Measurements from ENCODE around the gene ZNF701. TPM values are rescaled to one million over a fixed set of nuclear protein-coding genes. Genes with fewer than 3 reads are reported as not detected.
"Not testable (repeated sequence)": the region's sequence is repeated elsewhere in the genome, so short reads cannot be mapped to it uniquely, and the experiment has no call there.

ZNF701 gene

GRCh38 chr19:52603558-52604207 lies 33.6 kb downstream of the ZNF701 start:
- no peak overlapping the region for H3K9ac ChIP-seq (ENCODE audit: low read depth, low read length)
- peaks cover 19% of the 10 kb centered on the region for H3K4me1 ChIP-seq (ENCODE audit: control insufficient read depth, insufficient read depth, low read length)
- no peak overlapping the region for H3K4me3 ChIP-seq (ENCODE audit: low read length)
- no peaks in the 10 kb centered on the region for H3K27me3 ChIP-seq (ENCODE audit: control insufficient read depth, insufficient read depth, low read length)
- H3K4me2 ChIP-seq (ENCODE audit: low read length), result no peak overlapping the region
- no peaks in the 10 kb centered on the region for H3K9me3 ChIP-seq (replicated peaks; ENCODE audit: low read length)
- H3K36me3 ChIP-seq (ENCODE audit: insufficient read depth, low read length), result no peaks in the 10 kb centered on the region

- H3K4me3 ChIP-seq (ENCODE audit: low read length), result no peak overlapping the region
- peaks cover 36% of the 10 kb centered on the region for H3K9me3 ChIP-seq (replicated peaks; ENCODE audit: low read length)
- H3K36me3 ChIP-seq (ENCODE audit: insufficient read depth, low read length), result peaks cover 61% of the 10 kb centered on the region
- H3K4me2 ChIP-seq (ENCODE audit: low read length), result no peak overlapping the region
- no peaks in the 10 kb centered on the region for H3K4me1 ChIP-seq (ENCODE audit: control insufficient read depth, insufficient read depth, low read length)
- H3K9ac ChIP-seq (ENCODE audit: low read depth, low read length), result no peak overlapping the region
- H3K27me3 ChIP-seq (ENCODE audit: control insufficient read depth, insufficient read depth, low read length), result no peaks in the 10 kb centered on the region
Measured at GRCh38 chr19:52613299-52613906, 43.3 kb downstream of the ZNF701 start.

- H3K4me3 ChIP-seq (ENCODE audit: low read length), result no peak overlapping the region
- H3K9me3 ChIP-seq (replicated peaks; ENCODE audit: low read length), result peaks cover 4% of the 10 kb centered on the region
- H3K4me2 ChIP-seq (ENCODE audit: low read length), result no peak overlapping the region
- H3K4me1 ChIP-seq (ENCODE audit: control insufficient read depth, insufficient read depth, low read length), result no peaks in the 10 kb centered on the region
- H3K9ac ChIP-seq (ENCODE audit: low read depth, low read length), result no peak overlapping the region
- peaks cover 18% of the 10 kb centered on the region for H3K36me3 ChIP-seq (ENCODE audit: insufficient read depth, low read length)
- H3K27me3 ChIP-seq (ENCODE audit: control insufficient read depth, insufficient read depth, low read length), result no peaks in the 10 kb centered on the region
Measured at GRCh38 chr19:52621376-52621775, 51.3 kb downstream of the ZNF701 start.

- Histone ChIP-seq H3K9ac (ENCODE audit: low read depth, low read length) (no peak overlapping the region), H3K4me3 (ENCODE audit: low read length) (no peak overlapping the region), H3K36me3 (ENCODE audit: insufficient read depth, low read length) (peaks cover 10% of the 10 kb centered on the region), H3K9me3 (replicated peaks; ENCODE audit: low read length) (peaks cover 4% of the 10 kb centered on the region), H3K4me2 (ENCODE audit: low read length) (no peak overlapping the region), H3K27me3 (ENCODE audit: control insufficient read depth, insufficient read depth, low read length) (no peaks in the 10 kb centered on the region), H3K4me1 (ENCODE audit: control insufficient read depth, insufficient read depth, low read length) (no peaks in the 10 kb centered on the region)
Measured at GRCh38 chr19:52622261-52622660, 52.2 kb downstream of the ZNF701 start.

- Histone ChIP-seq H3K9me3 (replicated peaks; ENCODE audit: low read length) (no peaks in the 10 kb centered on the region), H3K36me3 (ENCODE audit: insufficient read depth, low read length) (no peaks in the 10 kb centered on the region)
Measured at GRCh38 chr19:52626915-52627314, 56.8 kb downstream of the ZNF701 start.

GRCh38 chr19:52627441-52627840 lies 57.4 kb downstream of the ZNF701 start:
- H3K9ac ChIP-seq (ENCODE audit: low read depth, low read length); H3K4me2 ChIP-seq (ENCODE audit: low read length); H3K36me3 ChIP-seq (ENCODE audit: insufficient read depth, low read length): not testable (repeated sequence)

More at GRCh38 chr19:52626915-52627314, 56.8 kb downstream of the ZNF701 start:
- Histone ChIP-seq H3K9ac (ENCODE audit: low read depth, low read length) (no peak overlapping the region), H3K4me2 (ENCODE audit: low read length) (no peak overlapping the region), H3K4me3 (ENCODE audit: low read length) (no peak overlapping the region), H3K27me3 (ENCODE audit: control insufficient read depth, insufficient read depth, low read length) (no peaks in the 10 kb centered on the region), H3K4me1 (ENCODE audit: control insufficient read depth, insufficient read depth, low read length) (no peaks in the 10 kb centered on the region)

GRCh38 chr19:52635786-52636570 lies 65.9 kb downstream of the ZNF701 start:
- H3K9ac ChIP-seq (ENCODE audit: low read depth, low read length), result no peak overlapping the region
- H3K4me2 ChIP-seq (ENCODE audit: low read length), result no peak overlapping the region
- H3K9me3 ChIP-seq (replicated peaks; ENCODE audit: low read length), result no peaks in the 10 kb centered on the region
- no peaks in the 10 kb centered on the region for H3K27me3 ChIP-seq (ENCODE audit: control insufficient read depth, insufficient read depth, low read length)
- H3K4me3 ChIP-seq (ENCODE audit: low read length), result no peak overlapping the region
- peaks cover 7% of the 10 kb centered on the region for H3K4me1 ChIP-seq (ENCODE audit: control insufficient read depth, insufficient read depth, low read length)
- no peaks in the 10 kb centered on the region for H3K36me3 ChIP-seq (ENCODE audit: insufficient read depth, low read length)

More at GRCh38 chr19:52627441-52627840, 57.4 kb downstream of the ZNF701 start:
- not testable (repeated sequence) for H3K4me3 ChIP-seq (ENCODE audit: low read length); H3K4me1 ChIP-seq (ENCODE audit: control insufficient read depth, insufficient read depth, low read length); H3K9me3 ChIP-seq (replicated peaks; ENCODE audit: low read length); H3K27me3 ChIP-seq (ENCODE audit: control insufficient read depth, insufficient read depth, low read length)

Small RNAs within 50 kb of the gene (small RNA-seq; reads per million reads assigned to genes)
- not detected for gene RPL39P34

Measured in skeletal muscle satellite cell (primary cell).